NB4 (cell line): ENCODE data around the gene KCNIP2.

Experiments
- DNase-seq: peaks from one replicate; pipeline ENCODE4 v3.0.0; 2010; ENCODE audit warnings: low read depth
- H3K4me3 ChIP-seq: one replicate; pipeline ENCODE4 v1.5.1; 2011; ENCODE audit warnings: mild to moderate bottlenecking, low read depth, low read length, moderate library complexity
- CTCF ChIP-seq: IDR thresholded peaks from one replicate; pipeline ENCODE4 v1.5.1; 2012; ENCODE audit warnings: low read depth, low read length
- MAX ChIP-seq: IDR thresholded peaks from 2 replicates; pipeline ENCODE4 v1.6.1; 2011; ENCODE audit warnings: low read depth, low read length
- MYC ChIP-seq: IDR thresholded peaks from 2 replicates; pipeline ENCODE4 v1.6.1; 2011; ENCODE audit warnings: low read depth, low read length
- POLR2A ChIP-seq: IDR thresholded peaks from 2 replicates; pipeline ENCODE4 v1.6.1; 2011; ENCODE audit warnings: mild to moderate bottlenecking; ENCODE audit not compliant: insufficient read length; ENCODE audit errors: extremely low read depth

Gene KCNIP2

GRCh38 chr10:101781655-101781983, 62.0 kb downstream of the KCNIP2 start:
- TF ChIP-seq CTCF (no peak), MAX (no peak), MYC (no peak)
- DNase-seq: no peak
- H3K4me3 ChIP-seq: peak overlapping the region; percentile 96

GRCh38 chr10:101780818-101781654, 62.6 kb downstream of the KCNIP2 start:
- peak overlapping the region; percentile 96 for H3K4me3 ChIP-seq
- DNase-seq: peak; percentile 83
- TF ChIP-seq POLR2A (no peak), CTCF (peak; percentile 93), MAX (peak; percentile 73), MYC (peak; percentile 60; the same call in 1 of the 2 replicates)

GRCh38 chr10:101780187-101780817, 63.3 kb downstream of the KCNIP2 start:
- no peak for DNase-seq
- TF ChIP-seq MAX (no peak), MYC (no peak), CTCF (no peak), POLR2A (no peak)
- H3K4me3 ChIP-seq: no peak overlapping the region

- TF ChIP-seq MYC (no peak), MAX (no peak), POLR2A (no peak), CTCF (no peak)
- DNase-seq: peak; percentile 23
- H3K4me3 ChIP-seq: no peak overlapping the region
Measured at GRCh38 chr10:101779544-101780186, 63.9 kb downstream of the KCNIP2 start.

- no peak for DNase-seq
- no peak for TF ChIP-seq POLR2A
- TF ChIP-seq MAX: no peak
- no peak for TF ChIP-seq CTCF
- no peak for TF ChIP-seq MYC
- H3K4me3 ChIP-seq: no peak overlapping the region
Measured at GRCh38 chr10:101778781-101779543, 64.6 kb downstream of the KCNIP2 start.
